ENCODE results near the gene E2F2.
"Not testable (repeated sequence)": the region's sequence is repeated elsewhere in the genome, so short reads cannot be mapped to it uniquely, and the experiment has no call there.

Gene E2F2

GRCh38 chr1:23524163-23524562 is 6.9 kb downstream of the E2F2 start:
- no peak for TF ChIP-seq JUND (IDR thresholded peaks at IDR 0.05; ENCODE audit: low read depth)
- in situ Hi-C loops (cut with HindIII; ENCODE audit: low pct_unique_long_range_greater_than_20kb, low sequenced_read_pairs), result no loop called here
- DNase-seq (ENCODE audit: low read depth in 1 of 2, low spot score in 1 of 2), result no peak

GRCh38 chr1:23522244-23522982 is 8.6 kb downstream of the E2F2 start:
- TF ChIP-seq JUND (IDR thresholded peaks at IDR 0.05; ENCODE audit: low read depth), result no peak
- DNase-seq (ENCODE audit: low read depth in 1 of 2, low spot score in 1 of 2), result peak in 1 of 2 experiments; percentile 26
- in situ Hi-C loops (cut with HindIII; ENCODE audit: low pct_unique_long_range_greater_than_20kb, low sequenced_read_pairs), result no loop called here

GRCh38 chr1:23521588-23521987 is 9.4 kb downstream of the E2F2 start:
- DNase-seq (ENCODE audit: low read depth in 1 of 2, low spot score in 1 of 2), result no peak
- in situ Hi-C loops (cut with HindIII; ENCODE audit: low pct_unique_long_range_greater_than_20kb, low sequenced_read_pairs), result no loop called here
- no peak for TF ChIP-seq JUND (IDR thresholded peaks at IDR 0.05; ENCODE audit: low read depth)

GRCh38 chr1:23517581-23517980 is 13.5 kb downstream of the E2F2 start:
- TF ChIP-seq JUND (IDR thresholded peaks at IDR 0.05; ENCODE audit: low read depth), result no peak
- in situ Hi-C loops (cut with HindIII; ENCODE audit: low pct_unique_long_range_greater_than_20kb, low sequenced_read_pairs), result no loop called here
- no peak for DNase-seq (ENCODE audit: low read depth in 1 of 2, low spot score in 1 of 2)

- TF ChIP-seq JUND (IDR thresholded peaks at IDR 0.05; ENCODE audit: low read depth), result no peak
- DNase-seq (ENCODE audit: low read depth in 1 of 2, low spot score in 1 of 2), result no peak
- in situ Hi-C loops (cut with HindIII; ENCODE audit: low pct_unique_long_range_greater_than_20kb, low sequenced_read_pairs), result no loop called here
Measured at GRCh38 chr1:23515905-23516304, 15.1 kb downstream of the E2F2 start.

- in situ Hi-C loops (cut with HindIII; ENCODE audit: low pct_unique_long_range_greater_than_20kb, low sequenced_read_pairs), result no loop called here
- no peak for DNase-seq (ENCODE audit: low read depth in 1 of 2, low spot score in 1 of 2)
- no peak for TF ChIP-seq JUND (IDR thresholded peaks at IDR 0.05; ENCODE audit: low read depth)
Measured at GRCh38 chr1:23514111-23514679, 16.8 kb downstream of the E2F2 start.

- in situ Hi-C loops (cut with HindIII; ENCODE audit: low pct_unique_long_range_greater_than_20kb, low sequenced_read_pairs), result no loop called here
- DNase-seq (ENCODE audit: low read depth in 1 of 2, low spot score in 1 of 2), result no peak
- no peak for TF ChIP-seq JUND (IDR thresholded peaks at IDR 0.05; ENCODE audit: low read depth)
Measured at GRCh38 chr1:23509896-23510295, 21.1 kb downstream of the E2F2 start.

GRCh38 chr1:23506376-23507107 is 24.5 kb downstream of the E2F2 start:
- no peak for TF ChIP-seq JUND (IDR thresholded peaks at IDR 0.05; ENCODE audit: low read depth)
- in situ Hi-C loops (cut with HindIII; ENCODE audit: low pct_unique_long_range_greater_than_20kb, low sequenced_read_pairs), result no loop called here
- DNase-seq (ENCODE audit: low read depth in 1 of 2, low spot score in 1 of 2), result peak; percentile 36 to 71

- no peak for TF ChIP-seq JUND (IDR thresholded peaks at IDR 0.05; ENCODE audit: low read depth)
- in situ Hi-C loops (cut with HindIII; ENCODE audit: low pct_unique_long_range_greater_than_20kb, low sequenced_read_pairs), result no loop called here
- no peak for DNase-seq (ENCODE audit: low read depth in 1 of 2, low spot score in 1 of 2)
Measured at GRCh38 chr1:23505851-23506250, 25.2 kb downstream of the E2F2 start.

- DNase-seq (ENCODE audit: low read depth in 1 of 2, low spot score in 1 of 2); in situ Hi-C loops (cut with HindIII; ENCODE audit: low pct_unique_long_range_greater_than_20kb, low sequenced_read_pairs): not testable (repeated sequence)
Measured at GRCh38 chr1:23504156-23504555, 26.9 kb downstream of the E2F2 start.

- DNase-seq (ENCODE audit: low read depth in 1 of 2, low spot score in 1 of 2), result no peak
- TF ChIP-seq JUND (IDR thresholded peaks at IDR 0.05; ENCODE audit: low read depth), result no peak
- in situ Hi-C loops (cut with HindIII; ENCODE audit: low pct_unique_long_range_greater_than_20kb, low sequenced_read_pairs), result no loop called here
Measured at GRCh38 chr1:23502951-23503350, 28.1 kb downstream of the E2F2 start.

- in situ Hi-C loops (cut with HindIII; ENCODE audit: low pct_unique_long_range_greater_than_20kb, low sequenced_read_pairs), result no loop called here
- no peak for DNase-seq (ENCODE audit: low read depth in 1 of 2, low spot score in 1 of 2)
- TF ChIP-seq JUND (IDR thresholded peaks at IDR 0.05; ENCODE audit: low read depth), result no peak
Measured at GRCh38 chr1:23500466-23500865, 30.6 kb downstream of the E2F2 start.

- no peak for DNase-seq (ENCODE audit: low read depth in 1 of 2, low spot score in 1 of 2)
- in situ Hi-C loops (cut with HindIII; ENCODE audit: low pct_unique_long_range_greater_than_20kb, low sequenced_read_pairs), result no loop called here
- TF ChIP-seq JUND (IDR thresholded peaks at IDR 0.05; ENCODE audit: low read depth), result no peak
Measured at GRCh38 chr1:23497777-23498439, 33.1 kb downstream of the E2F2 start.

All from T47D (cell line).